CD4-positive, alpha-beta T cell (primary cell): ENCODE measurements around the gene PLBD2. TPM values are rescaled to one million over a fixed set of nuclear protein-coding genes. Genes with fewer than 3 reads are reported as not detected.

Experiments used
- ATAC-seq: fragments of 200-7000 bp; cut with Tn5 transposase; one replicate; pipeline ENCODE4 v1.10.0; 2022; ENCODE audit warnings: mild to moderate bottlenecking; ENCODE audit not compliant: poor library complexity
- CTCF ChIA-PET: fragments of 350-600 bp; sonication (Branson Sonifier 250); formaldehyde crosslinking; loops from one replicate; lab custom pipeline; 2021; ENCODE audit warnings: antibody characterized with exemption, inconsistent platforms; lab: Charles Lee
- POLR2A ChIA-PET: fragments of 350-600 bp; sonication (Branson Sonifier 250); formaldehyde crosslinking; loops from one replicate; lab custom pipeline; 2021; ENCODE audit warnings: antibody characterized with exemption, inconsistent platforms; lab: Charles Lee
- DNase-seq, 14 experiments: peaks; one replicate each; pipeline ENCODE4 v3.0.0-alpha.2; 2013 to 2020; ENCODE audit warnings: mixed read lengths in 2 of 14
- H3K27ac ChIP-seq, 2 donors: one replicate each; pipeline versions ENCODE4 v1.5.1 to v1.7.0; 2013; ENCODE audit warnings: low read length in 2 of 2, low read depth in 1 of 2, mild to moderate bottlenecking in 1 of 2
- H3K27me3 ChIP-seq, 2 experiments: 1 replicate in 1 of 2; 2 replicates in 1 of 2; pipeline versions ENCODE4 v1.6.1 to v1.7.0; 2013; ENCODE audit warnings: low read length in 2 of 2, control low read depth in 1 of 2, mild to moderate bottlenecking in 1 of 2, moderate library complexity in 1 of 2; ENCODE audit not compliant: insufficient read depth in 2 of 2, control insufficient read depth in 1 of 2
- H3K36me3 ChIP-seq: one replicate; pipeline ENCODE4 v1.6.1; 2013; ENCODE audit warnings: low read length, control low read depth; ENCODE audit not compliant: insufficient read depth
- H3K4me1 ChIP-seq: one replicate; pipeline ENCODE4 v1.6.1; 2013; ENCODE audit warnings: low read length, control low read depth; ENCODE audit not compliant: insufficient read depth
- H3K4me3 ChIP-seq: one replicate; pipeline ENCODE4 v1.5.1; 2013; ENCODE audit warnings: mild to moderate bottlenecking, low read length, moderate library complexity
- H3K9me3 ChIP-seq, 2 experiments: 1 replicate in 1 of 2; 2 replicates in 1 of 2; pipeline versions ENCODE4 v1.6.1 to v1.7.0; 2013; ENCODE audit warnings: low read length in 2 of 2, mild to moderate bottlenecking in 2 of 2, control low read depth in 1 of 2, moderate library complexity in 1 of 2; ENCODE audit not compliant: control insufficient read depth in 1 of 2, insufficient read depth in 1 of 2
- H3K27ac Mint-ChIP-seq: one replicate; pipeline ENCODE4 v1.8.0; 2020; ENCODE audit warnings: mixed read lengths
- H3K27me3 Mint-ChIP-seq: one replicate; pipeline ENCODE4 v1.8.0; 2021; ENCODE audit warnings: mixed read lengths
- H3K36me3 Mint-ChIP-seq: one replicate; pipeline ENCODE4 v1.8.0; 2021; ENCODE audit warnings: low read depth, mixed read lengths
- H3K4me1 Mint-ChIP-seq: one replicate; pipeline ENCODE4 v1.8.0; 2021; ENCODE audit warnings: low read depth, mixed read lengths
- H3K4me3 Mint-ChIP-seq: one replicate; pipeline ENCODE4 v1.8.0; 2020; ENCODE audit warnings: mild to moderate bottlenecking, mixed read lengths
- H3K9me3 Mint-ChIP-seq: one replicate; pipeline ENCODE4 v1.8.0; 2020; ENCODE audit warnings: mixed read lengths
- intact Hi-C, 2 experiments: fragments of 100-400 bp; cut with DNase I in 1 of 2; cut with micrococcal nuclease in 1 of 2; formaldehyde crosslinking; loops; one replicate each; pipeline versions ENCODE4 v1.15.1 to v1.9.0; 2023 to 2025; cut with DNase I, micrococcal nuclease
- total RNA-seq, 174 experiments: library from RNA in 2 of 174; stranded (reverse) in 2 of 174; gene quantifications; one replicate each; pipeline ENCODE4 v1.2.3 and lab custom pipeline; 2021 to 2026
- TF ChIP-seq, protein P1 (sequence below): fragments of 200-600 bp; IDR thresholded peaks from one replicate; pipeline ENCODE4 v1.8.0; 2022; ENCODE audit warnings: antibody characterized with exemption, mild to moderate bottlenecking

PLBD2 gene
- total RNA-seq, 2 experiments from 2014 or later = 10.4 to 12.2 TPM

DNA sequence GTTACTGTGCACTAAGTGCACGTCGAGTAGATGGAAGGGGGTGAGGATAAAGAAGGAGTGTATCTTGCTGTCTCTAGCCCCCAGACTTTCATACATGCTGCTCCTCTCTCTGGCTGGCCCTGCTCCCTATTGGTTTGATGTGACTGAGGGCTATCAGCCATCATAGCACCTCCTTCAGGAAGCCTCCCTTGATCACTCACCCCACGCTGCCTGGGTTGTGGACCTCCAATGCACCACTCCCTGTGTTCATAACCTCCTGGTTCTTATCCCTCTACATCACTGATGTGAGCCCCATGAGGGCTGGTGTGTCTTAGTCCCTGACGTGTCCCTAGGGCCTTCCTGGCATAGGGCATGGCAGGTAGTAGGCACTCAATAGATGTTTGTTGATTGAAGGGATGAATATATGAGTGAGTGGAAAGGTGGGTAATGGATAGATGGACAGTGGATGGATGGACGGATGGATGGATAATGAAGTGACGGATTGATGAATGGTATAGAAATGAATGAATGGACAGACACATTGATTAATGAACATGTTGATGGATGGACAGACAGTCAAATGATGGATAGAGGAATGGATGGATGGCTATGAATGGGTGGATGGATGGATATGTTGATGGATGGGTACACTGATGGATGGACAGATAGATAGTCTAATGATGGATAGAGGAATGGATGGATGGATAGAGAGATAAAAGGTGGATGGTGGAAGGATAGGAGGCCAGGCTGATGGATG, 78.8 kb downstream of the PLBD2 start:
- DNase-seq (no peak), ATAC-seq (no peak)
- Histone ChIP-seq H3K27ac (no peak overlapping the region), H3K27me3 (peaks cover 0 to 8% of the 10 kb centered on the region in 2 experiments), H3K4me3 (no peak overlapping the region), H3K36me3 (no peaks in the 10 kb centered on the region), H3K9me3 (peaks cover 0 to 4% of the 10 kb centered on the region in 2 experiments), H3K4me1 (no peaks in the 10 kb centered on the region)
- Mint-ChIP-seq H3K4me3 (no peak overlapping the region), H3K4me1 (no peaks in the 10 kb centered on the region), H3K27me3 (no peaks in the 10 kb centered on the region), H3K27ac (no peak overlapping the region), H3K36me3 (no peaks in the 10 kb centered on the region), H3K9me3 (no peaks in the 10 kb centered on the region)
- TF ChIP-seq, protein P1, sequence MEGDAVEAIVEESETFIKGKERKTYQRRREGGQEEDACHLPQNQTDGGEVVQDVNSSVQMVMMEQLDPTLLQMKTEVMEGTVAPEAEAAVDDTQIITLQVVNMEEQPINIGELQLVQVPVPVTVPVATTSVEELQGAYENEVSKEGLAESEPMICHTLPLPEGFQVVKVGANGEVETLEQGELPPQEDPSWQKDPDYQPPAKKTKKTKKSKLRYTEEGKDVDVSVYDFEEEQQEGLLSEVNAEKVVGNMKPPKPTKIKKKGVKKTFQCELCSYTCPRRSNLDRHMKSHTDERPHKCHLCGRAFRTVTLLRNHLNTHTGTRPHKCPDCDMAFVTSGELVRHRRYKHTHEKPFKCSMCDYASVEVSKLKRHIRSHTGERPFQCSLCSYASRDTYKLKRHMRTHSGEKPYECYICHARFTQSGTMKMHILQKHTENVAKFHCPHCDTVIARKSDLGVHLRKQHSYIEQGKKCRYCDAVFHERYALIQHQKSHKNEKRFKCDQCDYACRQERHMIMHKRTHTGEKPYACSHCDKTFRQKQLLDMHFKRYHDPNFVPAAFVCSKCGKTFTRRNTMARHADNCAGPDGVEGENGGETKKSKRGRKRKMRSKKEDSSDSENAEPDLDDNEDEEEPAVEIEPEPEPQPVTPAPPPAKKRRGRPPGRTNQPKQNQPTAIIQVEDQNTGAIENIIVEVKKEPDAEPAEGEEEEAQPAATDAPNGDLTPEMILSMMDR = no peak
- CTCF ChIA-PET = no interaction called here
- POLR2A ChIA-PET = no interaction called here
- intact Hi-C loops = no loop called here

DNA sequence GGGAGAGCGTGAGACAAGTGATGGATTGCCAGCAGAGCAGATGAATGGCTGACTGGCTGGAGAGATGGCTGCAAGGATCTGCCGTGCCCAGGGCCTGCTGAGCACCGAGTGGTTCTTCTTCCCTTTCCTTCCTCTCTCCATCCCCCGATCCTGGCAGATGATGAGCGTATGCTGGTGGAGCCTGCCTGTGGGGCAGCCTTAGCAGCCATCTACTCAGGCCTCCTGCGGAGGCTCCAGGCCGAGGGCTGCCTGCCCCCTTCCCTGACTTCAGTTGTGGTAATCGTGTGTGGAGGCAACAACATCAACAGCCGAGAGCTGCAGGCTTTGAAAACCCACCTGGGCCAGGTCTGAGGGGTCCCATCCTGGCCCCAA, 79.3 kb downstream of the PLBD2 start:
- CTCF ChIA-PET = no interaction called here
- TF ChIP-seq, protein P1 = no peak
- H3K4me3 Mint-ChIP-seq = no peak overlapping the region
- intact Hi-C loops = no loop called here
- POLR2A ChIA-PET = no interaction called here
- Histone ChIP-seq H3K27ac (no peak overlapping the region), H3K4me1 (no peaks in the 10 kb centered on the region), H3K9me3 (peaks cover 0 to 4% of the 10 kb centered on the region in 2 experiments), H3K4me3 (no peak overlapping the region), H3K36me3 (no peaks in the 10 kb centered on the region), H3K27me3 (peaks cover 0 to 8% of the 10 kb centered on the region in 2 experiments)
- DNase-seq = no peak
- ATAC-seq = no peak
- H3K9me3 Mint-ChIP-seq = no peaks in the 10 kb centered on the region
- H3K27me3 Mint-ChIP-seq = no peaks in the 10 kb centered on the region
- no peak overlapping the region for H3K27ac Mint-ChIP-seq
- H3K36me3 Mint-ChIP-seq = no peaks in the 10 kb centered on the region
- H3K4me1 Mint-ChIP-seq = no peaks in the 10 kb centered on the region

DNA sequence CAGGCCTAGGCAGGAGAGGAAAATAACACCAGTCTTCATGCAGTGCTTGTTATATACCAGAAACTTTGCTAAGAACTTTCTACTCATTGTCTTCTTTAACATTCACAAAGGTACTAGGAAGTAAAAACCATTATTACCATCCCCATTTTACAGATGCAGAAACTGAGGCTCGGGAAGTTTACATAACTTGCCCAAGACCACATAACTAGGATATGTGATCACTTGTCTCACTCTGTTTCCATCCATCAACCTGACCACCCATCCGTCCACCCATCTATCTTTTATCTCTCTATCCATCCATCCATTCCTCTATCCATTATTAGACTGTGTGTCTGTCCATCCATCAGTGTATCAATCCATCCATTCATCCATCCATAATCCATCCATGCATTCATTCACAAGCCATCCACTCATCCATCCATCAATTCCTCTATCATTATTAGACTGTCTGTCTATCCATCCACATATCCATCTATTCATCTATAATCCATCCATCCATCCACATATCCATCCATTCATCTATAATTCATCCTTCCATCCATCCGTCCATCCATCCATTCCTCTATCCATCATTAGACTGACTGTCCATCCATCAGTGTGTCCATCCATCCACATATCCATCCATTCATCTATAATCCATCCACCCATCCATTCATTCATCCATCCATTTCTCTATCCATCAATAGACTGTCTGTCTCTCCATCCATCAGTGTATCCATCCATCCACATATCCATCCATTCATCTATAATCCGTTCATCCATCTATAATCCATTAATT, 80.3 kb downstream of the PLBD2 start:
- H3K27me3 ChIP-seq = peaks cover 0 to 8% of the 10 kb centered on the region in 2 experiments
- ChIA-PET POLR2A (no interaction called here), CTCF (no interaction called here)
- H3K36me3 ChIP-seq = no peaks in the 10 kb centered on the region
- DNase-seq (no peak), ATAC-seq (no peak)
- intact Hi-C loops = no loop called here
- H3K4me3 Mint-ChIP-seq = no peak overlapping the region
- H3K27me3 Mint-ChIP-seq = peaks cover 6% of the 10 kb centered on the region
- H3K27ac Mint-ChIP-seq = no peak overlapping the region
- no peaks in the 10 kb centered on the region for H3K36me3 Mint-ChIP-seq
- TF ChIP-seq, protein P1 = no peak
- H3K9me3 ChIP-seq = peaks cover 0 to 4% of the 10 kb centered on the region in 2 experiments
- no peaks in the 10 kb centered on the region for H3K9me3 Mint-ChIP-seq
- no peaks in the 10 kb centered on the region for H3K4me1 ChIP-seq
- H3K4me1 Mint-ChIP-seq = no peaks in the 10 kb centered on the region
- H3K27ac ChIP-seq = no peak overlapping the region
- H3K4me3 ChIP-seq = no peak overlapping the region
